ENCODE data around the gene RPTOR.

- TF ChIP-seq CTCF (optimal IDR thresholded peaks at IDR 0.05 in 1 of 3, IDR thresholded peaks at IDR 0.05 in 1 of 3, conservative IDR thresholded peaks at IDR 0.05 in 1 of 3; ENCODE audit: extremely low read depth in 1 of 3, insufficient read depth in 2 of 3, low read length in 3 of 3) = no peak
- no peak for TF ChIP-seq EZH2 (IDR thresholded peaks at IDR 0.05; ENCODE audit: low read length)
Measured at GRCh38 chr17:80881306-80881705, 336.7 kb downstream of the RPTOR start.

All from keratinocyte (primary cell).